ENCODE results near the gene ZNF217.

Gene ZNF217

GRCh38 chr20:53574259-53574789 is 19.3 kb downstream of the ZNF217 start:
- Histone ChIP-seq H3K4me3 (ENCODE audit: low read length, poor library complexity, severe bottlenecking) (no peak overlapping the region), H3K9ac (ENCODE audit: low read depth, low read length, poor library complexity, severe bottlenecking) (no peak overlapping the region), H3K4me1 (ENCODE audit: insufficient read depth, low read length, poor library complexity, severe bottlenecking) (peaks cover 12% of the 10 kb centered on the region), H3K36me3 (ENCODE audit: insufficient read depth, low read length) (peaks cover 98% of the 10 kb centered on the region), H3K79me2 (ENCODE audit: insufficient read depth, low read length) (peaks cover 98% of the 10 kb centered on the region), H3K9me3 (ENCODE audit: insufficient read depth, low read depth, low read length) (no peaks in the 10 kb centered on the region), H3K9me2 (replicated peaks; ENCODE audit: low read depth, low read length) (no peaks in the 10 kb centered on the region), H3K4me2 (ENCODE audit: low read depth, low read length, poor library complexity, severe bottlenecking) (no peak overlapping the region), H4K20me1 (ENCODE audit: insufficient read depth, low read length, poor library complexity, severe bottlenecking) (peaks cover 92% of the 10 kb centered on the region), H3F3A (ENCODE audit: low read depth) (peaks cover under 1% of the 10 kb centered on the region; the same call in 1 of the 2 replicates), H2AFZ (ENCODE audit: low read length) (no peak overlapping the region), H3K27me3 (ENCODE audit: insufficient read depth, low read length, poor library complexity, severe bottlenecking) (no peaks in the 10 kb centered on the region)
- TF ChIP-seq EZH2phosphoT487 (IDR thresholded peaks at IDR 0.05; ENCODE audit: borderline replicate concordance) (no peak), CTCF (conservative IDR thresholded peaks at IDR 0.05; ENCODE audit: low read length) (no peak)

GRCh38 chr20:53571555-53572286 is 21.9 kb downstream of the ZNF217 start:
- peaks cover 81% of the 10 kb centered on the region for H4K20me1 ChIP-seq (ENCODE audit: insufficient read depth, low read length, poor library complexity, severe bottlenecking)
- no peaks in the 10 kb centered on the region for H3F3A ChIP-seq (ENCODE audit: low read depth)

GRCh38 chr20:53570446-53571276 is 23.0 kb downstream of the ZNF217 start:
- H3K4me2 ChIP-seq (ENCODE audit: low read depth, low read length, poor library complexity, severe bottlenecking): no peak overlapping the region
- no peaks in the 10 kb centered on the region for H3K9me2 ChIP-seq (replicated peaks; ENCODE audit: low read depth, low read length)
- H3K9me3 ChIP-seq (ENCODE audit: insufficient read depth, low read depth, low read length): no peaks in the 10 kb centered on the region
- peaks cover 70% of the 10 kb centered on the region for H4K20me1 ChIP-seq (ENCODE audit: insufficient read depth, low read length, poor library complexity, severe bottlenecking)
- H2AFZ ChIP-seq (ENCODE audit: low read length): no peak overlapping the region
- H3K27me3 ChIP-seq (ENCODE audit: insufficient read depth, low read length, poor library complexity, severe bottlenecking): no peaks in the 10 kb centered on the region
- no peaks in the 10 kb centered on the region for H3F3A ChIP-seq (ENCODE audit: low read depth)
- peaks cover 98% of the 10 kb centered on the region for H3K36me3 ChIP-seq (ENCODE audit: insufficient read depth, low read length)
- TF ChIP-seq CTCF (conservative IDR thresholded peaks at IDR 0.05; ENCODE audit: low read length): no peak
- H3K4me3 ChIP-seq (ENCODE audit: low read length, poor library complexity, severe bottlenecking): no peak overlapping the region
- H3K4me1 ChIP-seq (ENCODE audit: insufficient read depth, low read length, poor library complexity, severe bottlenecking): no peaks in the 10 kb centered on the region
- no peak overlapping the region for H3K9ac ChIP-seq (ENCODE audit: low read depth, low read length, poor library complexity, severe bottlenecking)
- peaks cover 81% of the 10 kb centered on the region for H3K79me2 ChIP-seq (ENCODE audit: insufficient read depth, low read length)

More at GRCh38 chr20:53571555-53572286, 21.9 kb downstream of the ZNF217 start:
- no peak overlapping the region for H3K4me2 ChIP-seq (ENCODE audit: low read depth, low read length, poor library complexity, severe bottlenecking)
- no peaks in the 10 kb centered on the region for H3K9me3 ChIP-seq (ENCODE audit: insufficient read depth, low read depth, low read length)
- no peak overlapping the region for H3K9ac ChIP-seq (ENCODE audit: low read depth, low read length, poor library complexity, severe bottlenecking)
- H3K36me3 ChIP-seq (ENCODE audit: insufficient read depth, low read length): peaks cover 98% of the 10 kb centered on the region
- no peaks in the 10 kb centered on the region for H3K4me1 ChIP-seq (ENCODE audit: insufficient read depth, low read length, poor library complexity, severe bottlenecking)
- peaks cover 91% of the 10 kb centered on the region for H3K79me2 ChIP-seq (ENCODE audit: insufficient read depth, low read length)
- H3K4me3 ChIP-seq (ENCODE audit: low read length, poor library complexity, severe bottlenecking): no peak overlapping the region
- TF ChIP-seq EZH2phosphoT487 (IDR thresholded peaks at IDR 0.05; ENCODE audit: borderline replicate concordance) (no peak), CTCF (conservative IDR thresholded peaks at IDR 0.05; ENCODE audit: low read length) (no peak)
- no peaks in the 10 kb centered on the region for H3K27me3 ChIP-seq (ENCODE audit: insufficient read depth, low read length, poor library complexity, severe bottlenecking)
- no peak overlapping the region for H2AFZ ChIP-seq (ENCODE audit: low read length)
- no peaks in the 10 kb centered on the region for H3K9me2 ChIP-seq (replicated peaks; ENCODE audit: low read depth, low read length)

All from Loucy (cell line).